NCI-H2227 (cell line): ENCODE results near the gene SELPLG.
"Not testable (repeated sequence)": the region's sequence is repeated elsewhere in the genome, so short reads cannot be mapped to it uniquely, and the experiment has no call there.

Experiments
- DNase-seq: peaks from one replicate; lab custom pipeline; 2025; ENCODE audit not compliant: unreplicated experiment; lab: John Stamatoyannopoulos, UW

Gene SELPLG

DNA sequence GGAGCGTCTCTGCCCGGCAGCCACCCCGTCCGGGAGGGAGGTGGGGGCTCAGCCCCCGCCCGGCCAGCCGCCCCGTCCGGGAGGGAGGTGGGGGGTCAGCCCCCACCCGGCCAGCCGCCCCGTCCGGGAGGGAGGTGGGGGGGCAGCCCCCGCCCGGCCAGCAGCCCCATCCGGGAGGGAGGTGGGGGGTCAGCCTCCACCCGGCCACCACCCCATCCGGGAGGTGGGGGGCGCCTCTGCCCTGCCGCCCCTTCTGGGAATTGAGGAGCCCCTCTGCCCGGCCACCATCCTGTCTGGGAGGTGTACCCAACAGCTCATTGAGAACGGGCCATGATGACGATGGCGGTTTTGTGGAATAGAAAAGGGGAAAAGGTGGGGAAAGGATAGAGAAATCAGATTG lies 22.6 kb upstream of the SELPLG start:
- not testable (repeated sequence) for DNase-seq

GRCh38 chr12:108655812-108656175 lies 22.1 kb upstream of the SELPLG start:
- not testable (repeated sequence) for DNase-seq

- DNase-seq, result not testable (repeated sequence)
Observed at GRCh38 chr12:108654622-108655021, 20.9 kb upstream of the SELPLG start.

DNA sequence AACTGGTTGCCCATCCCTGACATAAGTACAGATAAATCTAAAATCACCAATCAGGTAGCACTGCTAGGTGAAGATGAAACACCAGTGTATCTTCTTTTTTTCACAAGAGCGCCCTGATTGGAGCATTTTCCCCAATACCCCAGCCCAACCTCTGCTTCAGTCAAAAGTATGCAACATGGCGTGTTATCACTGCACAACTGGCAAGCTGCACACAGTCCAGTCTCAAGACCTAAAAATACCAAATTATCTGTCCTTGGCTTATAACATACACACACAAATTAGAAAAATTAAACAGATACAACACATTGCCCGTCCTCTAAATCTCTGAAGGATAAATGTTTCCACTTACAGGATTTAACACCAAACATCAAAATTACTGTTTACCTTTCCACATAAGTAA lies 20.2 kb upstream of the SELPLG start:
- DNase-seq, result no peak

DNA sequence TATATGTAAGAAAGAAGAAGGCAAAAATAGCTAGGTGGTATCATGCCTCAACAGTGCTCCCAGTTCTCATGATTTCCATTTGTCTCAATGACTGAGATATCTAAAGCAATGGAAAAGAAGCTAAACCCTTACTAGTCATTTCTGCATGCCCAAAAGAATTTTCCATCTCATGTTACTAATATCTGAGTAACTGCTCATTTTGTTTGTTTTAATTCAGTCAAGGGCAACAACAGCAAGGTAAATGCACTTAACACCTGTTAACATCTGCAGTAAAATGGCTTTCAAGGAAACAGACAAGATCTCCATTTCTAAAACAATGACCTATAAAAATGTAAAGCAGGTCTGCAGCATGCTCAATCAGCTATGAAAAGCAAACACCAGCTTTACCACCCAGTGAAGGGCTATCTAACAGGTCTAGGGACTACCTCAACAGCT lies 19.4 kb upstream of the SELPLG start:
- no peak for DNase-seq

GRCh38 chr12:108650083-108650482 lies 16.4 kb upstream of the SELPLG start:
- DNase-seq, result no peak

DNA sequence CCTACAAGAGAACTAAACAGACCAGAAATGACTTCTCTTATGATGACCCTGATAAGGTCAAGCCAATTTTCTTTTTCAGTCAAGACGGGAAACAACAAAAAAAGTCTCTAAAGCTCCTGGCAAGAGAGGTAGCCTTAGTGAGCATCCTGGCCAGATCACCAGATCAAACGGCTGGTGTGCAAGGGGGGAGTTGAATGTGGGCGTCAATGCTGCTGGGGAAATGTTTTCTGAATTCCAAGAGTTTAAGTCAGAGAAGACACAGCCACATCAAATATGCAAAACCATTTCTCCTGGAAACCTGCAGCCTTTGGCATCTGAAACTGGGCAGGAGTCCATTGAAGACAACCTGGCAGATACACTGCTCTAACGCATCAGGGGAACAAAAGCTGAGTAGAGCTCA lies 16.0 kb upstream of the SELPLG start:
- DNase-seq, result no peak

GRCh38 chr12:108649126-108649525 lies 15.4 kb upstream of the SELPLG start:
- no peak for DNase-seq

DNA sequence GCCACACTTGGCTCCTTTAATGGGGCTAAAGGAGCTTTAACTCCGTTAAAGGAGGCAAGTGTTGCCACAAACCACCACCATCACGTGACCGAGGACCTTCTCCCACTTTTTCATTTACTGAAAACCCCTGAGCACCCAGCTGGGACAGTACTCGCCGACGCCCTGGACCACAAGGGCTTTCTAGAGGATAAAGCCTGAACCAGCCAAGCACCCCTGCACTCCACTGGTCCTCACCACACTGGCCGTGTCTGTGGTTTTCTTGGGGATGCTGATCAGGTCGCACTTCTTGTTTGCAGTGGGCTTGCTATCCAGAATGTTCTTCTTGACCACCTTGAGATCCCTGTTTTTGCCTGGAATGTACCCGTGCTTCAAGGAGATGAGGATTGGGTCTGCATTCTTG lies 14.7 kb upstream of the SELPLG start:
- no peak for DNase-seq

DNA sequence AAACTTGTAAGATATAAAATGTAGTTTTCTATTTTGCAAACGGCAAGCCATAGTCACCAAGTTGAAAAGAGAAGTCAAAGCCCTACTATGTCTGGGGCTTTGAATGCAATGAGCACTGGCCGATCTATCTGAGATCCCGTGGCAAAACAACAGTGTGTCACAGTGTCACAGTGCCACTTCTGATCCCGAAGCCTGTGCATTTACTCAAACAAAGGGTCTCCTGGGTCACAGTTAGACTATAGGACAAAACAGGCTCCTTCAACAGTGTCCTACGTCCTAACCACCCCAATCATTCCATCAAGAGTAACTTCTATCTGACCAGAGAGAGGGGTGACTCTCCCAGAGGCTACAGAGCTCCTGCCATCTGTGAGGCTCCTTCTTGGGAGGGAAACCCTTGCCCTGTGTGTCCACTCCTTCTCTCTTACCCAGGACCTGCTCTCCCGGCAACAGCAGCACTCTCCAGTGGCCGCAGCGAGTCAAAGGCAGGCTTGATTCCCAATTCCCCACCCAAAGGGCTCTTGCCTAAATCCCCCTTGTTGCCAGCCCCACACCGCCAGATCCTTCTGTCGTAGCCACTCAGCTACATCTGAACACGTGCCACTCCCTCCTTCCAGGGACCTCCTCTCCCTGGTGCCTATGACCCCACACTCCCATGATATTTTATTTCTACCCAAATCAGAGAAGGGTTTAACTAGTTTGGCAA lies 14.0 kb upstream of the SELPLG start:
- no peak for DNase-seq

GRCh38 chr12:108646600-108647579 lies 13.2 kb upstream of the SELPLG start:
- DNase-seq, result no peak

DNA sequence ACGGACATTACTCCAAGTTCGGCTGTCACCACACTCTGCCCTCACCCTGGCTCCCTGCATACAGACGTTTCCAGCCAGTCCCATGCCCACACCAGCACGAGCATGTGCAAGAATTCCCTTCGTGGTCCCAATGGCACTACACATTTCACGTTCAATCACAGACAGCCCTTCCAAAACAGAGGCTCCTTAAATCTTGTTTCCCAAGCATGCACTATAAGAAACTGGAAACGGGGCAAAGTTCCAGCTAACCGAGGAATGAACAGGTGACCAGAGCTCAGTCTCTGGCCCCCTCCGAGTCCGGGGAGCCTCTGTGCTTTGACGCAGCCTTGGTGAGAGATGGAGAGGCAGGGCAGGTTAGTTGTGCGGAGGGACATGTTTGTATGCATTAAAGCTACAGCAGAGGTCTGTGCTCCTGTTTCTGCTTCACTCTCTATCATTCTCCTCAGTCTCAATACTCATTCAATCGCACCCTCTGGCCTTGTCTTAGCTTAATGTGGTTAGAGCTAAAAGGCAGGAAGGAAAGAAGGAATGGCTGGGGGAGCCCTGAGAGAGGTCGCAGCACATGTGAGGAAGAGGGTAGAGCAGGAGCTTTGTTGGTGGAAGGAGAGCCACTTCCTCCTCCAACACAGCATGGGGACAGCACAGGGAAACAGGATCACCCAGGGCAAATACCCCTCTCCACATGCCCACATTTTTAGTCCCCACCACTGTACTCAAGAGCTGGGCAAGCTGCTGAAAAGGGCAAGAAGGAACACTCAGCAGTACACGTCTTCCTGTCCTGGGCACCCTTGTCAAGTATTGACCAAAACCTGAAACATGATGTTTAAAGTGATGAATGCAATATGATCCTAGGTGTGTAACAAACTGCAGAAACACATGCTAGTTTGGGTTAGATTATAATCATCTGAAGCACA lies 12.2 kb upstream of the SELPLG start:
- DNase-seq, result no peak

- DNase-seq, result no peak
Observed at GRCh38 chr12:108644811-108645120, 11.1 kb upstream of the SELPLG start.

GRCh38 chr12:108643941-108644810 lies 10.5 kb upstream of the SELPLG start:
- DNase-seq, result no peak

DNA sequence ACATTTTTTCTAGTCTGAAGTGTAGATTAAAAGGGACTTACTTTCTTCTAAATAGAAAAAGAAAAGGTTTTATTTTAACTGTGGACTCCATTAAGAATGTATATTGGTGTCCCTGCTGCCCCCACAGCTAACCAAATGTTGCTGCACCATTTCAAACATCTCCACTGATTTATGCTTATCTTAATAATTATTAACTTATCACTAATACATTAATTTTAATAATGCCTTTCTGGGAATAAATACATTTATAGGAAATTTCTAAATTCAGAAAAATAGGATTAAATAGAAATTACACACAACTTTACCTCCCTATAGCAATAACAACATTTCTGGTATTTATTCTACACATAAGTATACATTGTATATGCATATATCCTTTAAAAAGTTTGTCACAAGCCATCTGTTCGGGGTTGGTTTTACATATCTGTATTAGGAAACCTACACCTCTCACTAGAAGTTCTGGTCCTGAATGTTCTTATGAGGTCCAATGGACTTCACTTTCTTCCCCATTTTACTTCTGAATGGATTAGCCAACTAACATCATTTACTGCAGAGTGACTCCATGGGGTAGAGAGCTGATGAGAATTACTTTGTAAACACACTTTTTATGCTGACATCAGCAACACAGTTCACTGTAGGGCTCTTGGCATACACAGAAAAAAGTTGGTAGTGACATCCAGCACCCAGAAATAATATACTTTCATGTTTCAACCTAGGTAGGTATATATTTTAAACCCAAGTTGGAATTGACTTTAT lies 9.4 kb upstream of the SELPLG start:
- no peak for DNase-seq

- DNase-seq, result no peak
Observed at GRCh38 chr12:108642269-108642870, 8.7 kb upstream of the SELPLG start.

DNA sequence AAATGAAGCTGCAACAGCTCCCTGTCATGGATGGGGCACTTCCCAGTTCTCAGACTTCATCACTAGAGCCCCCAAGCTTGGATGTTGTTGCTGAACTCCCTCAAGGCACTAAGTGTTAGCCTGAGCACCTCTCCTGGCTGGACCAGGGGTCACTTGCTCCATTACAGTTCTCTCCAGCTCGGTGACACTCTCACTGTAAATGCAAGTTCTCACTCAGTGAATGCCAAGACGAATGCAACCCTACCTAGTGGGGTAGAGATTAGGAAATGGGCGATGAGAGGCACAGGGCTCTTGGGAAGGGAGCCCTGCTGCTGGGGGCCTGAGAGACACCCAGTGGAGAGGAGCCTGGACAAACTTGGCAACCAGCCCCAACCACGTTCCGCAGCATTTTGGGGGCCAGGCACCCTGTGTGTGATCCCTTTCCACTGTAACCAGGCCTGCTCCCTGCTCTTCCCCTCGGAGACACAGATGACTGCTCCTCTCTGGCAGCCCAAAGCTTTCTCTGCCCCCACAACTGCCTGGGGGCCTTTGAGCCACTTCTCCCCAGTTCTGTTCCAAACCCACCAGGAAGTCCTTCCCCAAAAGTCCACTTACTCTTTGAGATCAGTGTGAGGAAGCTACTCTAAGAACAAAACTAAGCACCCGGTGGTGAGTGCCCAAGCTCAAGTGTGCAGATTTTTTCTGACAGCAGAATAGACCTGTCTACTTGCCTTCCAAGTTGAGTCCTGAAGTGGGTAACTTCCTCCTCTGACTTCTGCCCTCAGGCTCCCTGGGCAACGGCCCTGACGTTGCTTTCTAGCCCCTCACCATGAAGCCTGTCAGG lies 8.0 kb upstream of the SELPLG start:
- no peak for DNase-seq

DNA sequence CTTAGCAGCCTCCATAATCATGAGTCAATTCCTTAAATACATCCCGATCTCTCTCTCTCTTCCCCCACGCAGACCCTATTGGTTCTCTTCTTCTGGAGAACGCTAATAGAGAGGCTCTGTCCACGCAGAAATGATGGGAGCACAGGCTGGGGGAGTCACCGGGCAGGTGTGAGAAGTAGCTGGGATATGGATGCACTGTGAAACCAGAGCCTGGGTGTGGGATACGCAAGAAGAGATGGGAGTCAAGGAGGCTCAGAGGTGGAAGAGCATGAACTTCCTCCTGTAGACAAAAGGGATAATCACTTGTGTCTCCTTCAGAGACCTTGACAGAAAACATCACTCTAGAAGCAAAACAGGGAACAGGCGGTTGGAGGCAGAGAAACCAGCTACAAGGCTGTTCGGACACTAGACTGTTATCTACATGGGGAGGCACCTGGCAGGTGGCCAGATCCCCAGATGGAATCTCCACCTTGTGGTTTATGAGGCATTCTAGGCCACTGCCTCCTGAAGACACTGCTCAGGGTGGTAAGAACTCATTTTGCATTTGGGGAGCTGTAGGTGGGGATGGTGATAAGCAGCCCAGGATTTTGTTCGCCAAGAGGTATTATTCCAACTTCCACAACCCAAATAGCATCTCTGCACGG lies 7.2 kb upstream of the SELPLG start:
- DNase-seq, result peak; percentile 40
